GM13976 (cell line): ENCODE measurements around the gene BRD1.
A peak's percentile ranks its signal among the peaks of the same experiment; 100 is the strongest.

Source experiments
- DNase-seq: peaks from one replicate; pipeline ENCODE4 v3.0.0; 2012; ENCODE audit warnings: low spot score
- in situ Hi-C: fragments of 300-500 bp; cut with MboI; formaldehyde crosslinking; loops from one replicate; pipeline ENCODE4 v1.12.0; 2022; ENCODE audit warnings: low sequenced_read_pairs, mixed read lengths, inconsistent platforms; ENCODE audit not compliant: unreplicated experiment
- TF ChIP-seq, protein P1 (sequence below): IDR thresholded peaks from 2 replicates; pipeline ENCODE4 v1.5.1; 2012; ENCODE audit warnings: borderline replicate concordance, mild to moderate bottlenecking; ENCODE audit not compliant: insufficient read depth; ENCODE audit errors: extremely low read depth, missing control alignments, control extremely low read depth

The BRD1 gene

DNA sequence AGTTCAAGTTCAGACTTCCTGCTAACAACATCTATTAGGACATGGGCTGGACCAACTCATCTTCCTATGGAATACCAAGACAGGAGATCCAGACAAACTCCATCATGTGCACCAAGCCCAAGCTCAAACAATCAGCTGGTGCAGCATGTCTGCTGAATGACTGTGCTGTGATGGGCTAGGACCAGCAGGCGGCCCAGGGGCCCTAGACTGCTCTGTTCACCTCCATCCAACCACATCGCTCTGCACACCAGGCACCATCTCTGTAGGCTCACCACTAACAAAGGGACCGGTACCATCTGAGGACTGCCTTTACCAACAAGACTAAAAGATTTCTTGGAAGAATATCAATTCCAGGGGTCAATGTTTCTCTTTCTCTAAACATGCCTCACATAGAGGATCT, 10.3 kb downstream of the BRD1 start:
- DNase-seq, result no peak
- in situ Hi-C loops, result no loop called here
- TF ChIP-seq, protein P1, sequence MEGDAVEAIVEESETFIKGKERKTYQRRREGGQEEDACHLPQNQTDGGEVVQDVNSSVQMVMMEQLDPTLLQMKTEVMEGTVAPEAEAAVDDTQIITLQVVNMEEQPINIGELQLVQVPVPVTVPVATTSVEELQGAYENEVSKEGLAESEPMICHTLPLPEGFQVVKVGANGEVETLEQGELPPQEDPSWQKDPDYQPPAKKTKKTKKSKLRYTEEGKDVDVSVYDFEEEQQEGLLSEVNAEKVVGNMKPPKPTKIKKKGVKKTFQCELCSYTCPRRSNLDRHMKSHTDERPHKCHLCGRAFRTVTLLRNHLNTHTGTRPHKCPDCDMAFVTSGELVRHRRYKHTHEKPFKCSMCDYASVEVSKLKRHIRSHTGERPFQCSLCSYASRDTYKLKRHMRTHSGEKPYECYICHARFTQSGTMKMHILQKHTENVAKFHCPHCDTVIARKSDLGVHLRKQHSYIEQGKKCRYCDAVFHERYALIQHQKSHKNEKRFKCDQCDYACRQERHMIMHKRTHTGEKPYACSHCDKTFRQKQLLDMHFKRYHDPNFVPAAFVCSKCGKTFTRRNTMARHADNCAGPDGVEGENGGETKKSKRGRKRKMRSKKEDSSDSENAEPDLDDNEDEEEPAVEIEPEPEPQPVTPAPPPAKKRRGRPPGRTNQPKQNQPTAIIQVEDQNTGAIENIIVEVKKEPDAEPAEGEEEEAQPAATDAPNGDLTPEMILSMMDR, result peak; percentile 13

DNA sequence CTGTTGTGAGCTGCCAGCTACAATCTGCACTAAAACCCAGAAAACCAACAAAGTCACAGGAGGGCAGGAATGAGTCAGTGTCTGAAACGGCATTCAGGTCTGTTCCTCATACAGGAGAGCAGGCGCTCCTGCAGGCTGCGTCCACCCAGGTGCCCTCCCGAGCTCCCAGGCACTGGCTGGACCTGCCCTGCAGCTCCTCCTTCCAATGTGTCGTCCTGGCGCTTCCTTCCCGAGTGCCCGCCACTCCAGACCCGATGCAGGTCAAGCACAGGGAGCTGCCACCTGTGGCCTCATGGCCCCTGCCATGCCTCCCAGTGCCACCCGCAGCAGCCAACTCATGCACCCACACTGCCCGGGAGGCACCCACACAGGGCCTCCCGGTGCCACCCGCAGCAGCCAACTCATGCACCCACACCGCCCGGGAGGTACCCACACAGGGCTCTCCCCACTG, 12.0 kb downstream of the BRD1 start:
- TF ChIP-seq, protein P1, result no peak
- in situ Hi-C loops, result no loop called here
- DNase-seq, result no peak

DNA sequence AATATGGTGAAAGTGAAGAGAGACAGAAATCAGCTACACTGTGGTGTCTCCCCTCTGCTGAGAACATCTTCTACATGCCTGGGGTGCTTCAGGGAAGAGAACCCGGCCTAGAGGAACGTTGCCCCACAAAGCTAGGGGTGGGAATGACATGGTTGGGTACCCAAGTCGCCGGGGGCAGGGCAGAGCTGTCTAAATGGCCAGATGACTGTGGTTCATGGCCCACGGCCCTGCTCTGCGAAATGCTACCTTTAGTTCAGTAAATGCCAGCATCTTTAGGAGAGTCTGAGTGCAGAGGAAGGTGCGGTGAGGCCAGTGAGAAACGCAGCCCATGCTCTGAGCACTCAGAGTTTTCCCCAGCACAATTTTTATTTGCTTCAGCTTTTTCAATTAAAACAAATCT, 12.8 kb downstream of the BRD1 start:
- in situ Hi-C loops, result no loop called here
- DNase-seq, result no peak
- TF ChIP-seq, protein P1, result no peak

GRCh38 chr22:49814164-49814686, 13.4 kb downstream of the BRD1 start:
- no peak for DNase-seq
- in situ Hi-C loops, result no loop called here
- TF ChIP-seq, protein P1, result no peak

GRCh38 chr22:49812838-49813237, 14.8 kb downstream of the BRD1 start:
- no peak for DNase-seq
- in situ Hi-C loops, result no loop called here
- TF ChIP-seq, protein P1, result no peak

- in situ Hi-C loops, result no loop called here
- no peak for DNase-seq
Measured at GRCh38 chr22:49811020-49811791, 16.5 kb downstream of the BRD1 start.

More at GRCh38 chr22:49811020-49811791, 16.5 kb downstream of the BRD1 start:
- TF ChIP-seq, protein P1, result no peak
